NCI-H187 (cell line): ENCODE measurements around the gene OR4D11.

Source experiments
- DNase-seq, 2 experiments: peaks; one replicate each; lab custom pipeline; 2025; lab: John Stamatoyannopoulos, UW

The OR4D11 gene

DNA sequence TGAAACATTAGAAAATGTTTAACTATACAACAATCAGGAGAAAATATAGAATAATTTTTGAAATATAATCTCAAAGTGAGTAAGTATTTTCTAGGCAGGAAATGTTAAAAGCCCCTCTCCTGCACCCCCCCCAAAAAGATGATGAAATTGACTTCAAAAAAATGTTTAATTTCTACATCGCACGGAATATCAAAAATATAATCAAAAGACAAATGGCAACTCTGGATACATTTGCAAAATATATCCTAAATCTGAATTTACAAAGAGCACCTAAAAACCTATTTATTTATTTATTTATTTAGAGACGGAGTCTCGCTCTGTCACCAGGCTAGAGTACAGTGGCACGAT is 44.9 kb downstream of the OR4D11 start:
- no peak for DNase-seq

DNA sequence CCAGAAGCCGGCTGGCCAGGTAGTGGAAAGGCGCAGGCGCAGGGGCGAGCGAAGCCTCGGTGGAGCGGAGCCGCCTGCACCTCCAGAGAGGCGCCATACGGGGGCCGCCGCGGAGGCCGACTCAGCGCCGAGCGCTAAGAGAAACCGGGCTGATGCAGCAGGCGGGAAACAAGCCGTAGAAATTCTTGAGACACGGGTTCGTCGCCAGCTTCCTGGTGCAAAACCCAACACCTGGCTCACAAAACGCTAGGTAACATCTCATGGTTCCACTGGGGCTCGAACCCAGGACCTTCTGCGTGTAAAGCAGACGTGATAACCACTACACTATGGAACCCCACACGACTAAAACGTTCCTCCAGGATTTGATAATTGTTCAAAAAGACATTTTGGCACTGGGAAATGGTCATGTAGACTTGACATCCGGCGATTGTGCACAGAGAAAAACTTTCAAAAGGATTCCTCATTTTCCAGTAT is 47.0 kb downstream of the OR4D11 start:
- DNase-seq = peak; percentile 95 to 97

DNA sequence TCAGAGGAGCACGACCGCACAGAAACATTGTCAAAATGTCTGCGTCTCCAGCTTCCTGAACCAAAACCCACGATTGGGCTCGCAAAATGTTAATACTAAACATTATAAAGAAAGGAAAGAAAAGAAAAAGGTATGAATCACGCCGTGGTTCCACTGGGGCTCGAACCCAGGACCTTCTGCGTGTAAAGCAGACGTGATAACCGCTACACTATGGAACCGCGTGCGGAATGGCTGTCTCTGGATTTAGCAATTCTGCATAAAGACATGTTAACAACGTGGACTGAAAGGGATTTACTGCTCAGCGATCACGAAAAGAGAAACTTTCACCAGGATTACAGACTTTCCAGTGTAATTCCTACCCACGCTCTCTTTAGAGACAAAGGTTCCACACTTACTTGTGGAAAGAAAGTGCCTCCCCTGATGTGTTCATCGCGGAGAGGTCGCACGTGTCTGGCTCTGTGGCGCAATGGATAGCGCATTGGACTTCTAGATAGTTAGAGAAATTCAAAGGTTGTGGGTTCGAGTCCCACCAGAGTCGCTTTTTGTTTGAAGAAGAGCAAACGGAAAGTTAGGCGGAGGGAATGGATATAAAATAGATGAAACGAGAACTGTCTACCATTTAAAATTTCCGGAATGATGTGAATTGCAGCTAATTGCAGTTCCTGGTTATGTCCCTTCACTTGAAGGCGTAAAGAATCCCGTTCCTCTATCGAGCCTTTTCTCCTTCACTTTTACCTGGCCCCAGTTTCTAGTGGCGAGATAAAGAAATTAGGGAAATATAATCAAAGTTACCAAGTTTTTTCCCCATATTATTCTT is 47.7 kb downstream of the OR4D11 start:
- DNase-seq = peak; percentile 70 to 85

DNA sequence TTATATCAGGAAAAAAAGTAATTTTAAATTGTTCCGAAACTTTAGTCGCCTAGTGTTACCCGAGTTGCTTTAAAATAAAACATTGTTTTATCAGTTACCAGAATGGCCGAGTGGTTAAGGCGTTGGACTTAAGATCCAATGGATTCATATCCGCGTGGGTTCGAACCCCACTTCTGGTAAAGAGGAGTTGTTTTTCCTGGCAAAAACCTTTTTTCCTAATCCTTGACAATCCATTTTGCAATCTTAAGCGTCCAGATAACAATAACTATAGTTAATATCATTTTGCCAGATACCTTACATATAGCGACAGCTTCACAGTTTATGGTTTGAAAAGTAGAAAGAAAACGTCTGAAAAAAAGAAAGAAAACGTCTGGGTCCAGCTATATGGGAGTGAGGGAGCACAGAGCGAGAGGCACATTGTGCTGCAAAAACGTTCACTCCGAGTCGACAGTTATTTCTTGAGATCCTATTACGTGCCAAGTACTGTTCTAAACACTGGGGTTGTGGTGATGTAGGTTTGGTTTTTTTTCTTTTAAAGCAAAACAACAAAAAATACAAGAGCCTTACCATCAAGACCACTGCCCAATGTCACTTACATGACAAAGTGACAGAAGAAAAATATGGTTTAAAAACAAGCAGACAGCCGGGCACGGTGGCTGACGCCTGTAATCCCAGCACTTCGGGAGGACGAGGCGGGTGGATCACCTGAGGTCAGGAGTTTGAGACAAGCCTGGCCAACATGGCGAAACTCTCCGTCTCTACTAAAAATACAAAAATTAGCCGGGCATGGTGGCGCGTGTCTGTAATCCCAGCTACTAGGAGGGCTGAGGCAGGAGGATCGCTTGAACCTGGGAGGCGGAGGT is 48.5 kb downstream of the OR4D11 start:
- no peak for DNase-seq

DNA sequence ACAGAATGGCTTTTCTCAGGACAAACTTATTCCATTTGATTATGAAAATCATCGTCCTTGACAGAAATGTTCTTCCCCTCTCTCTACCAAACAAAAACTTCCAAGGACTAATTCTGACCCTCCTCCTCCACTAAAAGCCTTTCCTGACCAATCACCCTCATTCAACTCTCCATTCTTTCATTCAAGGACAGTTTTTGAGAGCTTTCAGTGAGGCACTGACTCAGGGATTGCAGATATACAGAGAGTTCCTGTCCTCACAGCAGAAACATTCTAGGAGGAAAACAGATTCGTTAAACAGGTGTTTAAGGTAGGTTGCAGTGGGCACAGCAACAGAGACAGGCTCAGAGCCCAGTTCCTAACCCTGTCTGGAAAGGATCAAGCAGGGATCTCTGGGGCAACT is 49.5 kb downstream of the OR4D11 start:
- DNase-seq = no peak

DNA sequence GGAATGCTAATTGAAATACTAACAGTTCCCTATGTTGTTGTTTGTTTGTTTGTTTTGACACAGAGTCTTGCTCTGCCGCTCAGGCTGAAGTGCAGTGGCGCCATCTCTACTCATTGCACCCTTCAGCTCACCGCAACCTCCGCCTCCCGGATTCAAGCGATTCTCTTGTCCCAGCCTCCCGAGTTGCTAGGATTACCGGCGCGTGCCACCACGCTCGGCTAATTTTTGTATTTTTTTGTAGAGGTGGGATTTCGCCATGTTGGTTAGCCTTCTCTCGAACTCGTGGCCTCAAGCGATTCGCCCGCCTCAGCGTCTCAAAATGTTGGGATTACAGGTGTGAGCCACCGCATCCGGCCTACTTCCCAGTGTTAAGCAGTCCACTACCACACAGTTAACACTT is 49.9 kb downstream of the OR4D11 start:
- no peak for DNase-seq
